SK-N-SH (cell line): ENCODE data around the gene PAX3. TPM values are rescaled to one million over a fixed set of nuclear protein-coding genes. Genes with fewer than 3 reads are reported as not detected.

Source experiments
- CTCF ChIA-PET: fragments of 300-600, 350-600 bp; formaldehyde crosslinking; extraction: SDS; loops from one replicate; lab custom pipeline; 2021; lab: Yijun Ruan, JAX
- POLR2A ChIA-PET: fragments of 350-600 bp; sonication (Branson Sonifier 250); formaldehyde crosslinking; extraction: SDS; loops from one replicate; lab custom pipeline; 2020; ENCODE audit warnings: antibody characterized with exemption, inconsistent platforms; lab: Yijun Ruan, JAX
- DNase-seq: peaks from one replicate; pipeline ENCODE4 v3.0.0; 2012
- H2AFZ ChIP-seq: fragments of 200-600 bp; sonication (generic); 2 replicates; pipeline ENCODE4 v1.8.1; 2016; ENCODE audit warnings: antibody characterized with exemption, mild to moderate bottlenecking, low read depth
- H3F3A ChIP-seq: fragments of 200-600 bp; sonication (generic); replicated peaks from 2 replicates; pipeline ENCODE3; 2016; ENCODE audit warnings: antibody characterized with exemption, mild to moderate bottlenecking; ENCODE audit not compliant: insufficient read depth
- H3K27ac ChIP-seq, 2 experiments: fragments of 200-500 bp in 1 of 2; fragments of 200-600 bp in 1 of 2; sonication (Bioruptor generic) in 1 of 2; sonication (generic), shearing (Covaris generic) in 1 of 2; 2 replicates each; pipeline versions ENCODE4 v1.5.1 to v1.6.1; 2014 to 2016; ENCODE audit warnings: low read depth in 2 of 2, inconsistent platforms in 1 of 2, low read length in 1 of 2, mild to moderate bottlenecking in 1 of 2, mixed read lengths in 1 of 2
- H3K27me3 ChIP-seq: fragments of 200-600 bp; sonication (generic), shearing (Covaris generic); 2 replicates; pipeline ENCODE4 v1.6.1; 2016; ENCODE audit warnings: mixed run types; ENCODE audit not compliant: insufficient read depth
- H3K36me3 ChIP-seq, 2 experiments: fragments of 200-500 bp in 1 of 2; fragments of 200-600 bp in 1 of 2; sonication (Bioruptor generic) in 1 of 2; sonication (generic) in 1 of 2; replicated peaks in 1 of 2; 2 replicates each; pipeline versions ENCODE3 to v1.5.1; 2014 to 2016; ENCODE audit warnings: low read length in 1 of 2, mild to moderate bottlenecking in 1 of 2; ENCODE audit not compliant: insufficient read depth in 2 of 2, control insufficient read depth in 1 of 2
- H3K4me1 ChIP-seq, 2 experiments: fragments of 200-500 bp in 1 of 2; fragments of 200-600 bp in 1 of 2; sonication (Bioruptor generic) in 1 of 2; sonication (generic), shearing (Covaris generic) in 1 of 2; 2 replicates each; pipeline versions ENCODE4 v1.5.1 to v1.6.1; 2014 to 2016; ENCODE audit warnings: low read depth in 1 of 2, low read length in 1 of 2, mixed run types in 1 of 2; ENCODE audit not compliant: insufficient read depth in 2 of 2, control insufficient read depth in 1 of 2
- H3K4me2 ChIP-seq: fragments of 200-600 bp; sonication (generic), shearing (Covaris generic); 2 replicates; pipeline ENCODE4 v1.6.1; 2017; ENCODE audit warnings: mixed run types
- H3K4me3 ChIP-seq, 2 experiments: fragments of 200-500 bp in 1 of 2; fragments of 200-600 bp in 1 of 2; sonication (Bioruptor generic) in 1 of 2; sonication (generic), shearing (Covaris generic) in 1 of 2; 2 replicates each; pipeline versions ENCODE4 v1.5.1 to v1.8.1; 2014 to 2016; ENCODE audit warnings: low read depth in 2 of 2, inconsistent platforms in 1 of 2, low read length in 1 of 2, mild to moderate bottlenecking in 1 of 2, mixed read lengths in 1 of 2, moderate library complexity in 1 of 2
- H3K79me2 ChIP-seq: fragments of 200-600 bp; sonication (generic); 2 replicates; pipeline ENCODE4 v1.8.1; 2017; ENCODE audit warnings: mild to moderate bottlenecking; ENCODE audit not compliant: insufficient read depth
- H3K9ac ChIP-seq: fragments of 200-600 bp; sonication (generic); 2 replicates; pipeline ENCODE4 v1.6.1; 2017; ENCODE audit warnings: mixed run types
- H3K9me2 ChIP-seq: fragments of 200-600 bp; sonication (generic); 2 replicates; pipeline ENCODE4 v1.6.1; 2017; ENCODE audit warnings: mixed run types
- H3K9me3 ChIP-seq: fragments of 200-600 bp; sonication (generic); 2 replicates; pipeline ENCODE4 v1.6.1; 2017; ENCODE audit warnings: mixed run types, mild to moderate bottlenecking, moderate library complexity
- H4K20me1 ChIP-seq: fragments of 200-600 bp; sonication (generic); 2 replicates; pipeline ENCODE4 v1.6.1; 2017; ENCODE audit warnings: mild to moderate bottlenecking, mixed run types; ENCODE audit not compliant: insufficient read depth
- EP300 ChIP-seq, 2 experiments: IDR thresholded peaks; 2 replicates each; pipeline versions ENCODE4 v1.4.0 to v1.6.1; 2012; ENCODE audit warnings: borderline replicate concordance in 1 of 2, low read depth in 1 of 2, low read length in 1 of 2
- EZH2phosphoT487 ChIP-seq: fragments of 200-600 bp; sonication (generic); IDR thresholded peaks from 2 replicates; pipeline ENCODE4 v1.6.1; 2017; ENCODE audit warnings: low read depth, mixed run types, mild to moderate bottlenecking, antibody characterized with exemption, moderate library complexity, borderline replicate concordance
- FOSL2 ChIP-seq: IDR thresholded peaks from 2 replicates; pipeline ENCODE4 v1.4.0; 2012; ENCODE audit warnings: low read depth, mild to moderate bottlenecking, moderate library complexity, borderline replicate concordance
- GATA2 ChIP-seq: sonication (generic); formaldehyde crosslinking; IDR thresholded peaks from 2 replicates; pipeline ENCODE4 v1.5.0; 2020; ENCODE audit warnings: mild to moderate bottlenecking, missing genetic modification reagents
- MEF2A ChIP-seq: IDR thresholded peaks from 2 replicates; pipeline ENCODE4 v1.4.0; 2012; ENCODE audit warnings: low read depth, borderline replicate concordance
- PBX3 ChIP-seq: IDR thresholded peaks from 2 replicates; pipeline ENCODE4; 2012
- RAD21 ChIP-seq: IDR thresholded peaks from 2 replicates; pipeline ENCODE4 v1.6.1; 2012; ENCODE audit warnings: mild to moderate bottlenecking, low read length
- RCOR1 ChIP-seq: fragments of 150-350 bp; IDR thresholded peaks from 2 replicates; pipeline ENCODE4 v1.6.1; 2017; ENCODE audit warnings: antibody characterized with exemption, low read length
- TAF1 ChIP-seq: IDR thresholded peaks from 2 replicates; pipeline ENCODE4 v1.6.1; 2012; ENCODE audit warnings: low read depth, mild to moderate bottlenecking, low read length, moderate library complexity, borderline replicate concordance
- WGBS: methylation state at CpG from one replicate; pipeline ENCODE4 v1.1.6; 2017; ENCODE audit warnings: low lambda C conversion rate; 5-methylcytosine and 5-hydroxymethylcytosine counted together
- polyA plus RNA-seq, 3 experiments: library from polyadenylated mRNA; depleted of rRNA; stranded (reverse); fragments of >200 nt; gene quantifications; 2 replicates each; pipeline ENCODE4 v1.2.3, GENCODE V29; 2012
- TF ChIP-seq, protein P1 (sequence below): fragments of 150-350 bp; IDR thresholded peaks from 2 replicates; pipeline ENCODE4 v1.6.1; 2017; ENCODE audit warnings: antibody characterized with exemption, low read length, low read depth, borderline replicate concordance
- TF ChIP-seq, protein P2 (sequence below): fragments of 150-350 bp; IDR thresholded peaks from 2 replicates; pipeline ENCODE4 v1.6.1; 2016; ENCODE audit warnings: mild to moderate bottlenecking, low read depth, low read length
- TF ChIP-seq, protein P3 (sequence below): IDR thresholded peaks from 2 replicates; pipeline ENCODE4 v1.4.0; 2012; ENCODE audit warnings: low read depth, borderline replicate concordance

The PAX3 gene
- polyA plus RNA-seq, 1 of the 3 experiments (the other 2 are of a cell fraction), result not detected

- Histone ChIP-seq H3K4me2 (no peak overlapping the region), H3K79me2 (no peaks in the 10 kb centered on the region), H3K4me3 (no peak overlapping the region), H3K36me3 (no peaks in the 10 kb centered on the region), H3K27me3 (no peaks in the 10 kb centered on the region), H2AFZ (no peak overlapping the region), H3F3A (no peaks in the 10 kb centered on the region), H3K9me2 (no peaks in the 10 kb centered on the region), H4K20me1 (no peaks in the 10 kb centered on the region), H3K27ac (no peak overlapping the region), H3K4me1 (no peaks in the 10 kb centered on the region), H3K9ac (no peak overlapping the region), H3K9me3 (no peaks in the 10 kb centered on the region)
- peak; percentile 26 for DNase-seq
- ChIA-PET CTCF (interaction anchor here (0.6 to 1.4 kb wide), 5 partner anchors 11 to 225 kb away, joined by 3 to 5 read pairs (median 3); no protein-coding TSS in a partner anchor), POLR2A (no interaction called here)
- TF ChIP-seq GATA2 (peak; percentile 51; the same call in 1 of the 2 replicates), RCOR1 (peak; percentile 64; the same call in 1 of the 2 replicates), FOSL2 (no peak), EP300 (IDR thresholded peaks at IDR 0.05; ENCODE audit: borderline replicate concordance in 1 of 2, low read depth in 1 of 2, low read length in 1 of 2) (peak in 1 of 2 experiments; percentile 52; a peak in 1 of 4 replicates)
- TF ChIP-seq, protein P1, sequence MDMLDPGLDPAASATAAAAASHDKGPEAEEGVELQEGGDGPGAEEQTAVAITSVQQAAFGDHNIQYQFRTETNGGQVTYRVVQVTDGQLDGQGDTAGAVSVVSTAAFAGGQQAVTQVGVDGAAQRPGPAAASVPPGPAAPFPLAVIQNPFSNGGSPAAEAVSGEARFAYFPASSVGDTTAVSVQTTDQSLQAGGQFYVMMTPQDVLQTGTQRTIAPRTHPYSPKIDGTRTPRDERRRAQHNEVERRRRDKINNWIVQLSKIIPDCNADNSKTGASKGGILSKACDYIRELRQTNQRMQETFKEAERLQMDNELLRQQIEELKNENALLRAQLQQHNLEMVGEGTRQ, result no peak
Measured at GRCh38 chr2:222336931-222337330, 38.1 kb upstream of the PAX3 start.

DNA sequence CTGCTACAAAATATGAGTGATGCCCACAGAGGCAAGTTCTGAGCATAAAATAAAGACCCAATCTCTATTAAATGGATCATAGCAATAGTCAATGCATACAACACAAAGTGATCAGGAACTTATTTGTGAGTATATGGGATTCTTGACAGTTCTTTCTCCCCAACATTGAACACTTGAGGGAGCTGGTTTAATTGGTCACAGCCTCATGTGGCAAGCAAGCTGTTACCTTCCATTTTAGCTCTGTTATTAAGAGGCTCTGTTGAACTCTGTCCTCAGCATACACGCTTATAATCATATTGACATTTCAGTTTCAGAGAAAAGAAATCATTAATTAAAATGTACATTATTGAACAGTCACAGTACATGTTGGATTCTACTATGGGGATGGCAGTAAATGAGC, 37.6 kb upstream of the PAX3 start:
- H3K27me3 ChIP-seq, result no peaks in the 10 kb centered on the region
- WGBS, result 17% methylated on average over 1 of the region's 1 CpG
- H3F3A ChIP-seq, result no peaks in the 10 kb centered on the region
- no peaks in the 10 kb centered on the region for H3K9me3 ChIP-seq
- POLR2A ChIA-PET, result no interaction called here
- H3K27ac ChIP-seq, result no peak overlapping the region
- TF ChIP-seq, protein P2, sequence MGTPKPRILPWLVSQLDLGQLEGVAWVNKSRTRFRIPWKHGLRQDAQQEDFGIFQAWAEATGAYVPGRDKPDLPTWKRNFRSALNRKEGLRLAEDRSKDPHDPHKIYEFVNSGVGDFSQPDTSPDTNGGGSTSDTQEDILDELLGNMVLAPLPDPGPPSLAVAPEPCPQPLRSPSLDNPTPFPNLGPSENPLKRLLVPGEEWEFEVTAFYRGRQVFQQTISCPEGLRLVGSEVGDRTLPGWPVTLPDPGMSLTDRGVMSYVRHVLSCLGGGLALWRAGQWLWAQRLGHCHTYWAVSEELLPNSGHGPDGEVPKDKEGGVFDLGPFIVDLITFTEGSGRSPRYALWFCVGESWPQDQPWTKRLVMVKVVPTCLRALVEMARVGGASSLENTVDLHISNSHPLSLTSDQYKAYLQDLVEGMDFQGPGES, result no peak
- TF ChIP-seq RAD21, result peak; percentile 45
- no peaks in the 10 kb centered on the region for H3K79me2 ChIP-seq
- CTCF ChIA-PET, result interaction anchor here (0.6 to 1.4 kb wide), 3 partner anchors 16 to 226 kb away, joined by 3 to 5 read pairs (median 3); no protein-coding TSS in a partner anchor
- no peak overlapping the region for H2AFZ ChIP-seq
- no peak overlapping the region for H3K9ac ChIP-seq
- no peak for DNase-seq
- H3K4me1 ChIP-seq, result no peaks in the 10 kb centered on the region
- no peaks in the 10 kb centered on the region for H4K20me1 ChIP-seq
- H3K4me2 ChIP-seq, result no peak overlapping the region
- no peaks in the 10 kb centered on the region for H3K36me3 ChIP-seq
- no peaks in the 10 kb centered on the region for H3K9me2 ChIP-seq
- H3K4me3 ChIP-seq, result no peak overlapping the region

DNA sequence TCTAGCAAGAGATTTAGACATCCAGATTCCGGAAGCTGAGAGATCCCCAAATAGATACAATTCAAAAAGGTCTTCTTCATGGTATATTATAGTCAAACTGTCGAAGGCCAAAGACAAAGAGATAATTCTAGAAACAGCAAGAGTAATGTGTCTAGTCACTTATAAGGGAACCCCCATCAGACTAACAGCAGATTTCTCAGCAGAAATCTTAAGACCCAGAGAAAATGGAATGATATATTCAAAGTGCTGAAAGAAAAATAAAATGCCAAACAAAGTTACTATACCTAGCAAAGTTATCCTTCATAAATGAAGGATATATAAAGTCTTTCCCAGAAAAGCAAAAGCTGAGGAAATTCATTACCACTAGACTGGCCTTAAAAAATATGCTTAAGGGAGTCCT, 36.1 kb upstream of the PAX3 start:
- Histone ChIP-seq H3K9ac (no peak overlapping the region), H4K20me1 (no peaks in the 10 kb centered on the region), H3K4me3 (no peak overlapping the region), H3F3A (no peaks in the 10 kb centered on the region), H3K9me3 (no peaks in the 10 kb centered on the region)
- TF ChIP-seq EZH2phosphoT487 (no peak), RAD21 (no peak), TAF1 (no peak), MEF2A (no peak), PBX3 (no peak), FOSL2 (no peak)
- TF ChIP-seq, protein P3, sequence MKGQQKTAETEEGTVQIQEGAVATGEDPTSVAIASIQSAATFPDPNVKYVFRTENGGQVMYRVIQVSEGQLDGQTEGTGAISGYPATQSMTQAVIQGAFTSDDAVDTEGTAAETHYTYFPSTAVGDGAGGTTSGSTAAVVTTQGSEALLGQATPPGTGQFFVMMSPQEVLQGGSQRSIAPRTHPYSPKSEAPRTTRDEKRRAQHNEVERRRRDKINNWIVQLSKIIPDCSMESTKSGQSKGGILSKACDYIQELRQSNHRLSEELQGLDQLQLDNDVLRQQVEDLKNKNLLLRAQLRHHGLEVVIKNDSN, result no peak
- TF ChIP-seq, all 33 proteins: peak for 0
- Histone ChIP-seq H3K79me2 (no peaks in the 10 kb centered on the region), H3K4me1 (no peaks in the 10 kb centered on the region), H3K4me2 (no peak overlapping the region), H2AFZ (no peak overlapping the region), H3K27me3 (no peaks in the 10 kb centered on the region), H3K36me3 (no peaks in the 10 kb centered on the region), H3K27ac (no peak overlapping the region), H3K9me2 (no peaks in the 10 kb centered on the region)
- ChIA-PET POLR2A (no interaction called here), CTCF (interaction anchor here (0.9 to 2.0 kb wide), 2 partner anchors 14 to 17 kb away, joined by 3 to 5 read pairs; no protein-coding TSS in a partner anchor)
- no peak for DNase-seq
- 23% methylated on average over 2 of the region's 2 CpGs for WGBS
